Measurements from ENCODE around the gene OPN1MW3. TPM values are rescaled to one million over a fixed set of nuclear protein-coding genes. Genes with fewer than 3 reads are reported as not detected.

Gene OPN1MW3
- total and polyA plus RNA-seq, 2 of the 4 experiments (the other 2 are of a cell fraction), result not detected

DNA sequence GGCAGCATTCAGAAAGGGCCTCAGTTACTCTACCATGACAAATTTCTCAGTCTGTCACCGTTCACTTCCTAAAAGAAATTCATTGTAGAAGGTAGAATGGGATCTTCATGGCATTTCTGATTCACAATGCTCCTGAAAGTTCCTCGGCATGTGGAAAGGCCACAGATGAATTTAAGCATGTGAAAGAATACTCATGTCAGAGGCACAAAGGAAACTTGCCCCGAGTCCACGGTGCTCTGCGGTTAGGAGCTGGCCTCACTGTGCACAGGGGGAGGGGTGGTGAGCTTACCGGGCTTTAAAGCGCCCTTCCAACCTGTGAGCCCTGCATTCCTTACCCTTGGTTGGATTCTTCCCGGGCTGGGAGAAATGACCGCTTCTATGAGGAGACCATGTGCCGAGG lies 47.5 kb downstream of the OPN1MW3 start:
- peaks cover 2% of the 10 kb centered on the region for H3K27me3 ChIP-seq (ENCODE audit: control insufficient read depth, insufficient read depth, low read length)
- BruUV-seq (replicated peaks), result no TSS peak
- no peak overlapping the region for H2BK20ac ChIP-seq (ENCODE audit: low read depth, low read length)
- H3K4me3 ChIP-seq (ENCODE audit: insufficient read depth, low read depth, low read length), result no peak overlapping the region
- H3K9me3 ChIP-seq (ENCODE audit: control insufficient read depth, insufficient read depth, low read length), result no peaks in the 10 kb centered on the region
- H3K4me1 ChIP-seq (ENCODE audit: control insufficient read depth, insufficient read depth, low read length), result no peaks in the 10 kb centered on the region
- H3K56ac ChIP-seq (ENCODE audit: extremely low read depth, insufficient read depth, low read length), result no peak overlapping the region
- no peak overlapping the region for H2AK5ac ChIP-seq (ENCODE audit: low read depth, low read length)
- H3K4me2 ChIP-seq (ENCODE audit: low read depth, low read length), result no peak overlapping the region
- no peaks in the 10 kb centered on the region for H4K20me1 ChIP-seq (ENCODE audit: insufficient read depth, low read length)
- dilution Hi-C loops (cut with HindIII; ENCODE audit: low sequenced_read_pairs, unreplicated experiment), result no loop called here
- H3K14ac ChIP-seq (replicated peaks; ENCODE audit: low read depth, low read length), result no peak overlapping the region
- no peak overlapping the region for H3K18ac ChIP-seq (ENCODE audit: low read depth, low read length)
- no peak for ATAC-seq (ENCODE audit: low read depth)
- no peak overlapping the region for H3K27ac ChIP-seq (ENCODE audit: insufficient read depth, low read length)
- no peak overlapping the region for H2AFZ ChIP-seq (replicated peaks; ENCODE audit: low read length, poor library complexity)
- no peak for DNase-seq
- H3K9me1 ChIP-seq (ENCODE audit: insufficient read depth, low read length), result no peaks in the 10 kb centered on the region; the same call in 1 of the 2 replicates
- H2BK120ac ChIP-seq (ENCODE audit: low read depth, low read length), result no peak overlapping the region
- H3K79me1 ChIP-seq (ENCODE audit: low read depth in 1 of 2, low read length in 2 of 2), result no peaks in the 10 kb centered on the region
- no peak overlapping the region for H4K5ac ChIP-seq (ENCODE audit: low read depth, low read length)
- WGBS, 2 experiments (ENCODE audit: extremely low coverage in 2 of 2, insufficient read length in 1 of 2), result 57% methylated on average over 5 of the region's 10 CpGs; no CpG with 5 or more reads in 1 of the 2 experiments
- H2AK9ac ChIP-seq (replicated peaks; ENCODE audit: low read depth, low read length, poor library complexity), result no peak overlapping the region
- no peak overlapping the region for H2BK5ac ChIP-seq (ENCODE audit: low read depth, low read length, poor library complexity, severe bottlenecking)
- H4K91ac ChIP-seq (ENCODE audit: insufficient read depth, low read depth, low read length), result no peak overlapping the region
- no peak overlapping the region for H4K8ac ChIP-seq (ENCODE audit: low read depth in 2 of 2, low read length in 2 of 2)
- H3K23ac ChIP-seq (ENCODE audit: low read depth, low read length), result no peak overlapping the region
- intact Hi-C loops (cut with micrococcal nuclease), result no loop called here
- in situ Hi-C loops (cut with MboI; ENCODE audit: low sequenced_read_pairs), result no loop called here
- H3K9ac ChIP-seq (ENCODE audit: low read depth, low read length), result no peak overlapping the region
- ChIA-PET CTCF (no interaction called here), POLR2A (ENCODE audit: unreplicated experiment) (no interaction called here)
- no peaks in the 10 kb centered on the region for H3K36me3 ChIP-seq (ENCODE audit: control insufficient read depth, insufficient read depth, low read length)
- no peak overlapping the region for H2BK15ac ChIP-seq (ENCODE audit: low read depth, low read length)
- no peak overlapping the region for H3K4ac ChIP-seq (ENCODE audit: low read depth, low read length)
- TF ChIP-seq FOS (IDR thresholded peaks at IDR 0.05; ENCODE audit: low read depth, low read length), result no peak
- TF ChIP-seq, protein P1, sequence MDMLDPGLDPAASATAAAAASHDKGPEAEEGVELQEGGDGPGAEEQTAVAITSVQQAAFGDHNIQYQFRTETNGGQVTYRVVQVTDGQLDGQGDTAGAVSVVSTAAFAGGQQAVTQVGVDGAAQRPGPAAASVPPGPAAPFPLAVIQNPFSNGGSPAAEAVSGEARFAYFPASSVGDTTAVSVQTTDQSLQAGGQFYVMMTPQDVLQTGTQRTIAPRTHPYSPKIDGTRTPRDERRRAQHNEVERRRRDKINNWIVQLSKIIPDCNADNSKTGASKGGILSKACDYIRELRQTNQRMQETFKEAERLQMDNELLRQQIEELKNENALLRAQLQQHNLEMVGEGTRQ (IDR thresholded peaks at IDR 0.05; ENCODE audit: low read depth, low read length), result no peak
- no peak for TF ChIP-seq RAD21 (IDR thresholded peaks at IDR 0.05; ENCODE audit: low read length)
- TF ChIP-seq MXI1 (IDR thresholded peaks at IDR 0.05; ENCODE audit: borderline replicate concordance, low read depth, low read length), result no peak
- TF ChIP-seq MAZ (IDR thresholded peaks at IDR 0.05; ENCODE audit: borderline replicate concordance, low read depth, low read length), result no peak
- TF ChIP-seq BHLHE40 (IDR thresholded peaks at IDR 0.05; ENCODE audit: low read depth, low read length), result no peak
- TF ChIP-seq, protein P2, sequence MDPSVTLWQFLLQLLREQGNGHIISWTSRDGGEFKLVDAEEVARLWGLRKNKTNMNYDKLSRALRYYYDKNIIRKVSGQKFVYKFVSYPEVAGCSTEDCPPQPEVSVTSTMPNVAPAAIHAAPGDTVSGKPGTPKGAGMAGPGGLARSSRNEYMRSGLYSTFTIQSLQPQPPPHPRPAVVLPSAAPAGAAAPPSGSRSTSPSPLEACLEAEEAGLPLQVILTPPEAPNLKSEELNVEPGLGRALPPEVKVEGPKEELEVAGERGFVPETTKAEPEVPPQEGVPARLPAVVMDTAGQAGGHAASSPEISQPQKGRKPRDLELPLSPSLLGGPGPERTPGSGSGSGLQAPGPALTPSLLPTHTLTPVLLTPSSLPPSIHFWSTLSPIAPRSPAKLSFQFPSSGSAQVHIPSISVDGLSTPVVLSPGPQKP (IDR thresholded peaks at IDR 0.05; ENCODE audit: borderline replicate concordance, low read depth, low read length), result no peak
- TF ChIP-seq RCOR1 (IDR thresholded peaks at IDR 0.05; ENCODE audit: insufficient replicate concordance, low read length), result no peak

Data from IMR-90 (cell line).